GM21737 (cell line): ENCODE data around the gene SPINDOC.
A peak's percentile ranks its signal among the peaks of the same experiment; 100 is the strongest.
"Not testable (repeated sequence)": the region's sequence is repeated elsewhere in the genome, so short reads cannot be mapped to it uniquely, and the experiment has no call there.

ENCODE experiments used
- ATAC-seq: cut with Tn5 transposase; IDR thresholded peaks from one replicate; pipeline ENCODE4 v1.9.1; 2021; ENCODE audit warnings: mild to moderate bottlenecking, moderate library complexity; ENCODE audit not compliant: unreplicated experiment

SPINDOC gene

DNA sequence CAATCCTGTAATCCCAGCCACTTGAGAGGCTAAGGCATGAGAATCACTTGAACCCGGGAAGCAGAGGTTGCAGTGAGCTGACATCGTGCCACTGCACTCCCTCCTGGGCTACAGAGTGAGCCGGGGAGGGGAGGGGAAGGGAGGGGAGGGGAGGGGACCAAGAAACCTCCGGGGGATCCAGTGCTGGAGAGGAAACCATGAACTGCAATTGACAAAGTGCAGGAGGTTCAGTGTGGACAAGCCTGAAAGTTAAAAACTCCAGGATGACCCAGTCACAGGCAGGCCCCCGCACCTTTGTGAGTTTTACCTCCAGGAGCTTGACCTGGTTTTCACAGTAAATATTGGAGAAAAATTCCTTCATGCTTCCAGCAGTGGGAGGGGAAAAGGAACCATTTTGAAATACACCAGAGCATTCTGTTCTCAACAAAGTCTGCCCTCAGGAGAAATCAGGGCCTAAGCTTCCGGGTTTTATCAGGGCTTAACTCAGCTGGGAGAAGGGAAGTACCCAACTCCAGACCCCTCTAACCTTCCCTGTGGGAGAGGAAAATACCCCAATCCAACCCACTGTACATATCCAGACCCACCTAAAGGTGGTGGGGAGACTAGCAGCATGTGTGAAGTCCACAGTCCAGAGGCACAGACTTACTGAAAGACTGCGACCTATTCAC lies 29.2 kb upstream of the SPINDOC start:
- no peak for ATAC-seq

DNA sequence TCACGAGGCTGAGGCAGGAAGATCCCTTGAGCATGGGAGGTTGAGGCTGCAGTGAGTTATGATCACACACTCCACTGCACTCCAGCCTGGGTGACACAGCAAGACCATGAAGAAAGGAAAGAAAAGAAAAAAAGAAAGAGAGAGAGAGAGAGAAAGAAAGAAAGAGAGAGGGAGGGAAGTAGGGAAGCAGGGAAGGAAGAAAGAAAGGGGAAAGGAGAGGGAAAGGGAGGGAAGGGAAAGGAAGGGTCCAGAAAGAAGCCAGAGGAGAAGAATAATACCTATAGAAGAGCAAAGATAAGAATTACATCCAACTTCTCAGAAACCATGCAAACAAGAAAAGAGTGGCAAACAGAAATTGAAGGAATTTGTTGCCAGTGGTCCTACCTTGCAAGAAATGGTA lies 27.4 kb upstream of the SPINDOC start:
- no peak for ATAC-seq

DNA sequence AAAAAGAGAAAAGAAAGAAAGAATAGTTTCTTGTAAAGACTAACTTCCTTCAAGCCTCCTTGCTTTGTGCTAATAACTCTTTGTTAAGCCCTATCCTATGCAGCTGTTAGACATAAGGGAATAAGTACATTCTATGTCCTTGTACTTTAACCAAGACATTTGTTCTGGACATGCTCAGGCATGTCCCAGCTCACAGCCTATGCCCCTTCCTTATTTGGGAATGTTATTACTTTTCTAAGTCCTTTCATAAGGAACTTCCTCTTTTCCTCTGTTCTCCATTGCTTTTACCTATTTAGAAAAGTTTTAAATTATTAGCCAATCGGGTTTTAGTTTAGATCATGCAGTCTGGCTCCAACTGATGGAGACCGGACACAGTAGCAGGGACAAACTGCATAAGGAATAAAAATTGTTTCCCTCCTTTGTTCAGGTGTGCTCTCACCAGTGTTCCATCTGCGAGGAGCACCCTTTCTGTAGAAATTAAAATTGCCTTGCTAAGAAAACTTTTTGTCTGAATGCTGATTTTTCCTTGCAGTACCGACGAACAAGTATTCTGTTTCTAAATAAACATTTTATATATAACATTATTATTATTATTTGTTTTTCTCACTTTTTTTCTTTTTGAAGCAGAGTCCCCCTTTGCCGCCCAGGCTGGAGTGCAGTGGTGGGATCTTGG lies 21.6 kb upstream of the SPINDOC start:
- no peak for ATAC-seq

DNA sequence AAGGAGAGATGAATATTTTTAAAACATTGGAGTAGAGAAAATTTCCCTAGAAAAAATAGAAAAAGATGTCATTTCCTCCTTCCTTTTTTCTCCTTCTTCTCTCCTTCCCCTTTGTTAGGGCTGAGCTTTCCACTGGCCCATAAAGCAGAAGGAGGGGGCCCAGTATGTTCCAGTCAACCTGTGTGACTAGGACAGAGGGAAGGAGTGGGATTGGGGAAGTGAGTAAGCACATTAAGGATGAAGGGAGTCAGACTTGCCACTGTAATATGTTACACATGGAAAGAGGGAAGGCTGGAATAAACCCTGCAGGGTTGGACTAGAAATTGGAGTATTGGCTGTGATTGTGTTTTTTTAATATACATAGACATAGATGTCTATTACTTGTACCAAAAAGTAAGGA lies 20.1 kb upstream of the SPINDOC start:
- ATAC-seq = no peak

DNA sequence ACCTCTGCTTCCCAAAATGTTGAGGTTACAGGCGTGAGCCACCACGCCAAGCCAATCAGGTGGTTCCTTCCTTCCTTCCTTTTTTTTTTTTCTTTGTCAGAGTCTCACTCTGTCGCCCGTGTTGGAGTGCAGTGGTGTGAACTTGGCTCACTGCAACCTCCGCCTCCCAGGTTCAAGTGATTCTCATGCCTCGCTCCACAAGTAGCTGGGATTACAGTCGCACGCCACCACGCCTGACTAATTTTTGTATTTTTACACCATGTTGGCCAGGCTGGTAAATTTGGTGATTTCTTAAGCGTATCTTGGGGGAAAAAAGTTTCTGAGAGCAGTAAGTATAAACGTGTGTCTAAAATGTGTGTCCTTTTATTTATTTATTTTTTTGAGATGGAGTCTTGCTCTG lies 18.2 kb upstream of the SPINDOC start:
- ATAC-seq = no peak

DNA sequence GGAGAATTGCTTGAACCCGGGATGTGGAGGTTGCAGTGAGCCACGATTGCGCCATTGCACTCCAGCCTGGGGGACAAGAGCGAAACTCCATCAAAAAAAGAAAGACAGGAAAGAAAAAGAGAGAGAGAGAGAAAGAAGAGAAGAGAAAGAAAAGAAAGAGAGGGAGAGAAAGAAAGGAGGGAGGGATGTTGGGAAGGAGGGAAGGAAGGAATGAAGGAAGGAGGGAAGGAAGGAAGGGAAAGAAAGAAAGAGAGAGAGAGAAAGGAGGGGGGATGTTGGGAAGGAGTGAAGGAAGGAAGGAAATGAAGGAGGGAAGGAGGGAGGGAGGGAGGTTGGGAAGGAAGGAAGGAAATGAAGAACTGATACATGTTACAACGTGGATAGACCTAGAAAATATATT lies 12.3 kb upstream of the SPINDOC start:
- no peak for ATAC-seq

DNA sequence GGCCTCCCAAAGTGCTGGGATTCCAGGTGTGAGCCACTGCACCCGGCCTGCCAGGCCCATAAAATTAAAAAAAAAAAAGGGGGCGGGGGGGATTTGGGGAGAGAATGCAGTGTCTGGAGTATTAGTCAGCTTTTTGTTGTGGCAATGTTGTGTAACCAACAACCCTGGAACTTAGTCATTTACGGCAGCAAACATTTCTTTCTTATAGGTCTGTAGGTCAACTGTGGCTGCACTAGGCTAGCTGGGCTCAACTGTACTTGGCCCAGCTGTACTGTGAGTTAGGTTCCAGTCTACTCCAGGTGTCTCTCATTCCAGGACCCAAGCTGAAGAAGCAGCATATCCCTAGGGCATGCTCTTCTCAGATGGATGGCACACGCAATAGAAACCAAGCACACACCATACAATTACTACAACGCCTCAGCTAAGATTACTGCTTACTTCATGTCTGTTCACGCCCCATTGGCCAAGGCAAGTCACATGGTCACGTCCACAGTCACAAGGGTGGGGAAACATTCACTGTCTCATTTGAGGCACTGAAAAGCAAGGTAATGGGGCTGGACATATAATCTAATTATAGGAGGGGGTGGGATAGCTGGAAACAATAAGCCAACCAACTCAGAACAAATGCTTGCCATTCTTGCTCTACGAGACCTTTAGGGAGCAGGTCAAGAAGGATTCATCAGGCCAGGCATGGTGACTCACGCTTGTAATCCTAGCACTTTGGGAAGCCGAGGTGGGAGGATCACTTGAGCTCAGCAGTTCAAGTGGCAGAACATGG lies 10.4 kb upstream of the SPINDOC start:
- ATAC-seq = no peak

DNA sequence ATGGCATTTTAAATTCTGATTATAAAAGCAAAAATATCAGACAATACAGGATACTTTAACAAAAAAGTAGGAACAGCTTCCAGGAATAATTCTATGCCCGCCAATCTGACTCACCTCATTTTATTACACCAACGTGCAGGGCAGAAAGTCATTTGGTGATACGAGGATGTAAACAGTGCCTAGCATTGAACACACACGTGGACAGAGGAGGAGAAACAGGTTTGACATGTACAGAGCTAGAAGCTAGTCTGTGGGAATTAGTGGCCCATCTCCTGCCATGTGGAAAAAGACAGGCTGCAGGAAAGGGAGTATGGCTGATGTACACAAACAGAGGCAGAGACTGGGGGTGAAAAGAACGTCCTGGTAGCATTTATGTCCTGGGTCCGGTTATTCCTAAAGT lies 9.0 kb upstream of the SPINDOC start:
- ATAC-seq = no peak

DNA sequence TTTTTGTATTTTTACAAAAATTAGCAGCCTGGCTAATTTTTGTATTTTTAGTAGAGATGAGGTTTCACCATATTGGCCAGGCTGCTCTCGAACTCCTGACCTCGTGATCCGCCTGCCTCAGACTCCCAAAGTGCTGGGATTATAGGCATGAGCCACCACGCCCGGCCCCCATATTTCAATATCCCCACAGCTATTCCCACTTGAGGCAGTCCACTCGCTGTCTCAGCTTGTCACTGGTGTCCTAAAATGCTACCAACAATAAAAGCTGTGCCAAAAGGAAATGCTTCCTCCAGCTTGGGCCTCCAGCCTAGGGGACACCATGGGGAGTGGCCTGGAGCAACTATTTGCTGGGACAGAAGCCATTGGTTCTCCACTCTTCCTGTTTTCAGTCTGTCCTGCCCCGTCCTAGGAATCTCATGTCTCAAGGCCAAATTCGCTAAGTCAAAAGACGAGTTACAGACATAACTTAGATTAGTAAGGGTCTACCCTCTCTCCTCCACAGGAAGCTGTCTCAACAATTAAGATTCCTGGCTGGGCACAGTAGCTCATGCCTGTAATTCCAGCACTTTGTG lies 7.3 kb upstream of the SPINDOC start:
- no peak for ATAC-seq

DNA sequence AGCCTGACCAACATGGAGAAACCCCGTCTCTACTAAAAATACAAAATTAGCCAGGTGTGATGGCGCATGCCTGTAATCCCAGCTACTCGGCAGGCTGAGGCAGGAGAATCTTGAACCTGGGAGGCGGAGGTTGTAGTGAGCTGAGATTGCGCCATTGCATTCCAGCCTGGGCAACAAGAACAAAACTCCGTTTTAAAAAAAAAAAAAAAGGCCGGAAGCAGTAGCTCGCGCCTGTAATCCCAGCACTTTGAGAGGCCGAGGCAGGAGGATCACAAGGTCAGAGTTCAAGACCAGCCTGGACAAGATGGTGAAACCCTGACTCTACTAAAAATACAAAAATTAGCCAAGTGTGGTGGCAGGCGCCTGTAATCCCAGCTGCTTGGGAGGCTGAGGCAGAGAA lies 2.9 kb upstream of the SPINDOC start:
- ATAC-seq = not testable (repeated sequence)

DNA sequence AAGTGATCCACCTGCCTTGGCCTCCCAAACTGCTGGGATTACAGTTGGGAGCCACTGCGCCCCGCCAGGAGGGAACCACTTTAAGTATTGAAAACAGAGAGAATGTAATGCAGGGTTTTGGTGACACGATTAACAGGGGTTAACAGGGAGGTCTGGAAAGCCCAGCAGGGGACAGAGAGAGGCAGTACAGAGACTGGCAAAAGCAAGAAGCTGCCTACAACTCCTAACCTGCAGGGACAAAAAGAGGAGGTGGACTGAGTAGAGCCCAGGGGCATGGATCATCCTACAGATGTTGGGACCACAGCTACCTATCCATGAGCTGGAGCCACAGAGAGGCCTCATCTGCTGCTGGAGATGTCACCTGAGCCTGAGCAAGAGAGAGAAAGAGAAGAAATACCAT lies 1.7 kb upstream of the SPINDOC start:
- no peak for ATAC-seq

DNA sequence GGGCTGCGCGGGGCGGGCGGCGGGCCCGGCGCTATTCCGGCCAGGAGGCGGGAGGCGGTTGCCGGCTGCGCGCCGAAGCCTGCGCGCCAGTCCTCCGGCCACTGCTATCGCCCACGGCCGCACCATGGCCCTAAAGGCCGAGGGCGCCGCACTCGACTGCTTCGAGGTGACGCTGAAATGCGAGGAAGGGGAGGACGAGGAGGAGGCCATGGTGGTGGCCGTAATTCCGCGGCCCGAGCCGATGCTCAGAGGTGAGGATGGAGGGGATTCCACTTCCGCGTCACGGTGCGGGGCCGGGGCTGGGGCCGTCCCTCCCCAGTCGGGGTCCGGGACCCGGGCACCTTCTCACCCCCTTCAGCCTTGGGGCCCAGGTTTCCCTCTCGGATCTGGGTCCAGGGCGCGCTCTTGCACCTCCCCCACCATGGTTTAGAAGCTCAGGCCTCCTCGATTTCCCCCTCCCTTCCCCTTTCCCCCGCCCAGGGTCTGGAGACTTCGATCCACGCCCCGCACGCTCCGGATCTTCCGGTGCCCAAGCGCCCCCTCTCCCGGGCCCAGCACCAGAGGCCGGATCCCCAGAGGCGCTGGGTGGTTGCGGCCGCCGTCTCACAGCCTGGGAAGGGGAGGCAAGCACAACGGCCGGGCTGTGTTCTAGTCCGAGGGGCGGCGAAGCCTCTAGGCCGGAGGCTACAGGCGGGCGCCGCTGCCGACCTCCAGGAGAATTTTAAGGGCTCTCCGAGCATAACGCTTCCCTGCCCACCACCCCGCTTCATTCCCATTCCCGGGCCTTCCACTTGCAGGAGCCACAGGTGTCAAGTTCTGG lies 517 bp downstream of the SPINDOC start:
- peak; percentile 26 for ATAC-seq

DNA sequence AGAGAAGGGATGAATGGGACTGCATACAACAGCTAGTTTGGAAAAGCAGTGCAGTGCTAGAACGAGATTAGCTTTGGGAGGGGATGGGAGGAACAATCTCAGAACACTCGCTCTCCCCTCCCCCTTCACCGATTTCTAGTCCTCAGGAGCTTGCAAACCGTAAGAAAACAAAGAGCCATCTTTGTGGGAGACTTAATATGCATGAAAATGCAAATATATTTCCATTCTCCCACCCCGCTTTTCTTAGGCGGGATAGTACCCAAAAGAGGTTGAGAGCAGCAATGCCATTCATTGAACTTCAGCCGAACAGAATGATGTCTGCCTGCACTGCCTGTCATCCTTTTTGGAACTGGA lies 1.1 kb downstream of the SPINDOC start:
- no peak for ATAC-seq

DNA sequence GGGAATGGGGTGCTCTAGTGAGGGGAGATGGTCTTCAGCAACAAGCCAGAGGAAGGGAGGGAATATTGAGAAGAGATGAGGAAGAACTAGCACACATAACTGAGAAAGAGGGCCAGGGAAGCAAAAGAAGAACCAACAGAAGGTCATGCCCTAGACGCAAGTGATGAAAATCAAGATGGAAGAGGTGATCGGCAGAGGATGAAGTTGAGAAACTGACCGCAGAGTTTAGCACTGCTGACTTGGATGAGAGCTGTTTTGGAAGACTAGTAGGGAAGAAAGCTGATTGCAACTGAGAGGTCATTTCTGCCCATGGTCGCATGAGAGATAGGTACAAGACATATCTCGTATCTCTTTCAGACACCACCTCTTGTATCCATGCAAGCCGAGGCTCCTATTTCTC lies 2.9 kb downstream of the SPINDOC start:
- ATAC-seq = no peak

DNA sequence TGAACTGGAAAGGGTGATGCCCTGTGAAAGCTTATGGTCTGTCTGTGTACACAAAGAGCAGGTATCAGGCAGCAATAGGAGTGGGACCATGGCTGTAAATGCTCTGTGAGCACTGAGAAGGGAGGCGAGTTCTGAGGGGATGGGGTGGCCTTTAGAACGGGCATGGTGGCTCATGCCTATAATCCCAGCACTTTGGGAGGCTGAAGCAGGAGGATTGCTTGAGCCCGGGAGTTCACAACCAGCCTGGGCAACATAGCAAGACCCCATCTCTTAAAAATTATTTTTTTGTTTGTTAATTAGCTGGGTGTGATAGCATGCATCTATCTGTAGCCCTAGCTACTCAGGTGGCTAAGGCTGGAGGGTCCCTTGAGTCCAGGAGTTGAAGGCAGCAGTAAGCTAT lies 3.5 kb downstream of the SPINDOC start:
- no peak for ATAC-seq

DNA sequence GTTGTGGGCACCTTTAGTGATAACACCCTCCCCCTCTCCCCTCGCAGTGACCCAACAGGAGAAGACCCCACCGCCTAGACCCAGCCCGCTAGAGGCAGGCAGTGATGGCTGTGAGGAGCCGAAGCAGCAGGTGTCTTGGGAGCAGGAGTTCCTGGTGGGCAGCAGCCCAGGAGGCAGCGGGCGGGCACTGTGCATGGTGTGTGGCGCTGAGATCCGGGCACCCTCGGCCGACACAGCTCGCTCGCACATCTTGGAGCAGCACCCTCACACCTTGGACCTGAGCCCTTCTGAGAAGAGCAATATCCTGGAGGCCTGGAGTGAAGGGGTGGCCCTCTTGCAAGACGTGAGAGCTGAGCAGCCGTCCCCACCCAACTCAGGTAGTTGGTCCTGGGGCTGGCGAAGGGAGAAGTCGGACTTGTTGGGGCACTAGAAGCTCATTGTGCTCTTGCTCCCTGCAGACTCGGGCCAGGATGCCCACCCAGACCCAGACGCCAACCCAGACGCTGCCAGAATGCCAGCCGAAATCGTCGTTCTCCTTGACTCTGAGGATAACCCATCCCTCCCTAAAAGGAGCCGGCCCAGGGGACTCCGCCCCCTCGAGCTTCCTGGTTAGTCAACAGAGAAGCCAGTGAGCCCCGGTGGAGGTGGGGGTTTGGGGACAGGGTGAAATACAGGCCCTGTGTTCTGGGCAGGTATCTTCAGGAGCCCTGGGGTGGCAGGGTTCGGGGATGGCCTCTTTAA lies 4.7 kb downstream of the SPINDOC start:
- no peak for ATAC-seq

DNA sequence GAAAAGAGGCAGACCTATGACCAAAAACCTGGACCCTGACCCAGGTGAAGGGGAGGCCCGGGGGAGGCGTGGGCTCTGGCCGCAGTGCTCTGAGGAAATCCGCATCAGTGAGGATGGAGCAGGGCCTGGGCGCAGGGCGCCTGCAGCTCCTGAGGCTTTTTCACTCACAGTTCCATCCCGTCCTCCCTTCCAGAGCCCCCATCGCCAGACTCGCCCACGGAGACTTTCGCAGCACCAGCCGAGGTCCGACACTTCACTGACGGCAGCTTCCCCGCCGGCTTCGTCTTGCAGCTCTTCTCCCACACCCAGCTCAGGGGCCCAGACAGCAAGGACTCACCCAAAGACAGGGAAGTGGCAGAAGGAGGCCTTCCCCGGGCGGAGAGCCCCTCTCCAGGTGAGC lies 5.4 kb downstream of the SPINDOC start:
- ATAC-seq = no peak

DNA sequence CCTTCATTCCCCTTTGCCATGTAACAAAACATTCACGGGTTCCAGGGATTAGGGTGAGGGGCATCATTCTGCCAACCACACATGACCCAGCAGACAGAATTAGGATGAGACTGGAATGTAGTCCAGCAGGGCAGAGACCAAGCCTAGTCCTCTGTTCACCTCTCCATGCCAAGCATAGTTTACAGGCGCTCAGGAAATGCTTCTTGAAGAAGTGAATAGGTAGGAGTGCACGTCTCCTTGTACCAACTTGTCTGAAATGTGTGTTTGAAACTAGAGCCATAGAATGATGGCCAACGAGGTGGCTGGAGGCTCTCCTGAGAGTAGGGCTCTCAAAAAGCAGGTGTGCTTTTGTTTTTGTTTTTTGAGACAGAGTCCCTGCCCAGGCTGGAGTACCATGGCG lies 8.2 kb downstream of the SPINDOC start:
- ATAC-seq = no peak

DNA sequence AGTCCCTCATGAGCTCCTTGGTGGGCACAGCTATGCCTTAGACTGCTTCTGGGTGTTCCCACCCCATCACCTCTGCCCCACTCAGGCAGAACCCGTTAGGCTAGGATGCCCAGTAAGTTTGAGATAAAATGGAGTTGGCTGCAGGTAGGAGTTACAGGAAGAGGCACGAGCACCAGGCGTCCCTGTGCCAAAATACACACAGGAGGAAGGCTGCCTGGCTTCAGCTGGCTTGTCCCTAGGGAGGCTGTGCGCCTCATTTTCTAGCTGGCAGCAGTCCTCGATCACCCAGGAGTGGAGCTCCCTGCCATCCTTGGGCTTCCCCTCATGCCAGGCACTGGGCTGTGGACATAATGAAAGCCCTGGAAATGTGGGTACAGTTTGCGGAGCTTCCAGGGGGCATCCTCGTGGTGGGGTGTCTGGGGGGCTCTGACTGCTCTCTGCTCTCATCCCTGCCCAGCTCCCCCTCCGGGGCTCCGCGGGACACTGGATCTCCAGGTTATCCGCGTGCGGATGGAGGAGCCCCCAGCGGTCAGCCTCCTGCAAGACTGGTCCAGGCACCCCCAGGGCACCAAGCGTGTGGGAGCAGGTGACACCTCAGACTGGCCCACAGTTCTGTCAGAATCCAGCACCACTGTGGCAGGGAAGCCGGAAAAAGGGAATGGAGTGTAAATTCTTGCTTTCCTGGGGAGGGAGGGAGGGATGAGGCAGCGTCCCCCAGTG lies 13.4 kb downstream of the SPINDOC start:
- ATAC-seq = no peak
